Mesenchymal stem cell (in vitro differentiated cells and primary cell): ENCODE results near the gene OIT3.

ENCODE experiments used
- DNase-seq: peaks from one replicate; pipeline ENCODE4 v3.0.0-alpha.2; 2013
- H2AFZ ChIP-seq: one replicate; pipeline ENCODE4 v1.6.1; 2013; ENCODE audit warnings: low read depth, mild to moderate bottlenecking, control low read depth, inconsistent platforms, low read length, moderate library complexity
- H2AK5ac ChIP-seq: 2 replicates; pipeline ENCODE4 v1.6.1; 2013; ENCODE audit warnings: low read length, moderate library complexity, mild to moderate bottlenecking, inconsistent platforms; ENCODE audit not compliant: severe bottlenecking
- H2BK120ac ChIP-seq: one replicate; pipeline ENCODE4 v1.6.1; 2013; ENCODE audit warnings: low read depth, mild to moderate bottlenecking, inconsistent platforms, low read length, moderate library complexity
- H2BK12ac ChIP-seq, 2 experiments: one replicate each; pipeline ENCODE4 v1.6.1; 2013; ENCODE audit warnings: inconsistent platforms in 2 of 2, low read length in 2 of 2, mild to moderate bottlenecking in 2 of 2, moderate library complexity in 2 of 2, control low read depth in 1 of 2
- H2BK15ac ChIP-seq: one replicate; pipeline ENCODE4 v1.6.1; 2013; ENCODE audit warnings: mild to moderate bottlenecking, low read depth, inconsistent platforms; ENCODE audit not compliant: poor library complexity, severe bottlenecking
- H2BK5ac ChIP-seq: 2 replicates; pipeline ENCODE4 v1.6.1; 2013; ENCODE audit warnings: low read depth, mild to moderate bottlenecking, low read length, control low read depth, inconsistent platforms; ENCODE audit not compliant: poor library complexity, severe bottlenecking
- H3K14ac ChIP-seq, 2 experiments: one replicate each; pipeline ENCODE4 v1.6.1; 2013; ENCODE audit warnings: inconsistent platforms in 2 of 2, low read length in 2 of 2, control low read depth in 1 of 2, mild to moderate bottlenecking in 1 of 2, moderate library complexity in 1 of 2
- H3K18ac ChIP-seq, 2 experiments: one replicate each; pipeline ENCODE4 v1.6.1; 2013; ENCODE audit warnings: inconsistent platforms in 2 of 2, low read length in 2 of 2, control low read depth in 1 of 2, low read depth in 1 of 2, mild to moderate bottlenecking in 1 of 2
- H3K23ac ChIP-seq, 2 experiments: one replicate each; pipeline ENCODE4 v1.6.1; 2013; ENCODE audit warnings: inconsistent platforms in 2 of 2, low read length in 2 of 2, mild to moderate bottlenecking in 2 of 2, moderate library complexity in 2 of 2, control low read depth in 1 of 2
- H3K27ac ChIP-seq: 2 replicates; pipeline ENCODE4 v1.5.1; 2013; ENCODE audit warnings: mild to moderate bottlenecking, moderate library complexity, low read length, control low read depth, inconsistent platforms; ENCODE audit not compliant: poor library complexity, severe bottlenecking
- H3K27me3 ChIP-seq, 2 experiments: 2 replicates each; pipeline versions ENCODE4 v1.6.1 to v1.7.0; 2013; ENCODE audit warnings: low read length in 2 of 2, mild to moderate bottlenecking in 2 of 2, moderate library complexity in 2 of 2, control low read depth in 1 of 2, inconsistent platforms in 1 of 2; ENCODE audit not compliant: control insufficient read depth in 1 of 2, insufficient read depth in 1 of 2
- H3K36me3 ChIP-seq, 2 experiments: 2 replicates each; pipeline versions ENCODE4 v1.6.1 to v1.7.0; 2013; ENCODE audit warnings: low read length in 2 of 2, control low read depth in 1 of 2, inconsistent platforms in 1 of 2, low read depth in 1 of 2, mild to moderate bottlenecking in 1 of 2; ENCODE audit not compliant: insufficient read depth in 2 of 2, control insufficient read depth in 1 of 2
- H3K4ac ChIP-seq, 2 experiments: one replicate each; pipeline ENCODE4 v1.6.1; 2013; ENCODE audit warnings: inconsistent platforms in 2 of 2, low read length in 2 of 2, mild to moderate bottlenecking in 2 of 2, moderate library complexity in 2 of 2, control low read depth in 1 of 2, low read depth in 1 of 2
- H3K4me1 ChIP-seq: 2 replicates; pipeline ENCODE4 v1.6.1; 2013; ENCODE audit warnings: low read depth, low read length, control low read depth; ENCODE audit not compliant: control insufficient read depth, insufficient read depth
- H3K4me2 ChIP-seq: 2 replicates; pipeline ENCODE4 v1.6.1; 2013; ENCODE audit warnings: low read length, mild to moderate bottlenecking, inconsistent platforms; ENCODE audit not compliant: poor library complexity, severe bottlenecking
- H3K4me3 ChIP-seq, 2 experiments: 2 replicates each; pipeline versions ENCODE4 v1.5.1 to v1.7.0; 2013; ENCODE audit warnings: low read length in 2 of 2, mild to moderate bottlenecking in 2 of 2, control low read depth in 1 of 2, low read depth in 1 of 2; ENCODE audit not compliant: insufficient read depth in 1 of 2
- H3K79me1 ChIP-seq: replicated peaks from 2 replicates; pipeline ENCODE4 v1.6.1; 2013; ENCODE audit warnings: mild to moderate bottlenecking, control low read depth, low read length, inconsistent platforms; ENCODE audit not compliant: poor library complexity, severe bottlenecking
- H3K9ac ChIP-seq: 2 replicates; pipeline ENCODE4 v1.7.0; 2013; ENCODE audit warnings: mild to moderate bottlenecking, low read length, moderate library complexity
- H3K9me3 ChIP-seq: 2 replicates; pipeline ENCODE4 v1.7.0; 2013; ENCODE audit warnings: mild to moderate bottlenecking, low read length; ENCODE audit not compliant: control insufficient read depth
- H4K8ac ChIP-seq: one replicate; pipeline ENCODE4 v1.6.1; 2013; ENCODE audit warnings: inconsistent platforms, mild to moderate bottlenecking, low read length, moderate library complexity
- H4K91ac ChIP-seq: one replicate; pipeline ENCODE4 v1.6.1; 2013; ENCODE audit warnings: mild to moderate bottlenecking, low read length, inconsistent platforms
- WGBS: methylation state at CpG from one replicate; pipeline ENCODE4 v1.1.7; 2013; ENCODE audit warnings: mixed read lengths; 5-methylcytosine and 5-hydroxymethylcytosine counted together

The OIT3 gene

GRCh38 chr10:72881291-72881690, 12.2 kb upstream of the OIT3 start:
- no peak overlapping the region for H3K4me2 ChIP-seq
- no peak for DNase-seq
- no peak overlapping the region for H3K9ac ChIP-seq
- H3K79me1 ChIP-seq, result no peaks in the 10 kb centered on the region
- peaks cover 7 to 56% of the 10 kb centered on the region in 2 experiments for H3K36me3 ChIP-seq
- no peak overlapping the region for H2BK5ac ChIP-seq
- H3K27ac ChIP-seq, result no peak overlapping the region
- no peak overlapping the region for H2BK15ac ChIP-seq
- H3K4ac ChIP-seq, result no peak overlapping the region
- no peak overlapping the region for H2AK5ac ChIP-seq
- no peak overlapping the region for H4K8ac ChIP-seq
- H3K18ac ChIP-seq, result no peak overlapping the region
- no peaks in the 10 kb centered on the region for H3K4me1 ChIP-seq
- no peak overlapping the region for H2AFZ ChIP-seq
- no peaks in the 10 kb centered on the region for H3K27me3 ChIP-seq
- H2BK12ac ChIP-seq, result no peak overlapping the region
- no peak overlapping the region for H4K91ac ChIP-seq
- no peak overlapping the region for H3K14ac ChIP-seq
- H2BK120ac ChIP-seq, result no peak overlapping the region
- H3K23ac ChIP-seq, result no peak overlapping the region
- H3K4me3 ChIP-seq, result no peak overlapping the region
- peaks cover 16% of the 10 kb centered on the region for H3K9me3 ChIP-seq
- WGBS, result 100% methylated on average over 2 of the region's 2 CpGs

DNA sequence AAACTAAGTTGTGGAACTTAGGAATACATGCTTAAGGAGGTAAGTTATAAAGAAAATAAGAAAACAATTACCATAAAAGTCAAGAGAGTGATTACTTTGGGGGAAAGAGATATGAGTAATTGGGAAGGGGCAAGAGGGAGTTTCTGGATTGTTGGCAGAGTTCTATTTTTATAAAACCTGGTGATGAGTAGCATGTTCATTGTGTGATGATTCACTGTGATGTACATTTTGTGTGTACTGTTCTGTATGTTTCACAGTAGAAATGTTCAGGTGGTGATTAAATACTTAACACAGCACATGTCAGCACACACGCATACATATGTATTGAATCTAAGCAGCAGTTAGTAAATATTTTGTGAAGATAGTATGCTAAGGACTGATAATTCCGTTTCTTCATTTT, 9.7 kb upstream of the OIT3 start:
- Histone ChIP-seq H3K23ac (no peak overlapping the region), H3K79me1 (no peaks in the 10 kb centered on the region), H3K27ac (no peak overlapping the region), H3K14ac (no peak overlapping the region), H2BK5ac (no peak overlapping the region), H3K18ac (no peak overlapping the region), H2BK15ac (no peak overlapping the region), H2AFZ (no peak overlapping the region), H3K9me3 (peaks cover 8% of the 10 kb centered on the region), H3K9ac (no peak overlapping the region), H3K4me2 (no peak overlapping the region), H3K4me1 (no peaks in the 10 kb centered on the region), H4K8ac (no peak overlapping the region), H2AK5ac (no peak overlapping the region), H3K36me3 (peaks cover 7 to 59% of the 10 kb centered on the region in 2 experiments), H3K27me3 (no peaks in the 10 kb centered on the region), H2BK12ac (no peak overlapping the region), H2BK120ac (no peak overlapping the region), H4K91ac (no peak overlapping the region), H3K4me3 (no peak overlapping the region), H3K4ac (no peak overlapping the region)
- 100% methylated on average over 1 of the region's 2 CpGs for WGBS
- DNase-seq, result no peak

DNA sequence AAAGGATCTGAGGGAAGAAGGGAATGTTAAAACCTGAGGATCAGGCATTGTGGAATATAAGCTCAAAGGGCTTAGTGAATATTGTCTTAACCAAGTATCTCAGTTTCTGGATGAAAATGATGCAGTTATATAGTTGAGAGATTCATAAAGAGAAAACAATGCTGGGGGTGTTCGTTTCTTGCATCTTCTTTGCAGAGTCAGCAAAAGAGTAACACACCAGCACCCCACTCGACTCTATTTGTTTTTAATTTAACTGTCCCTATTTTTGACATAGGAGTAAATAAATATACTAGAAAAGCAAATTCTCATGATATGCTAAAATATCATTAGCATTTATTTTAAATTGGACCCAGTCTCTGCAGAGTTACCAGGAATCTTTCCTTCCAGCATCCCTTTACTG, 7.6 kb upstream of the OIT3 start:
- H3K9ac ChIP-seq, result no peak overlapping the region
- H2BK5ac ChIP-seq, result no peak overlapping the region
- no peak overlapping the region for H3K18ac ChIP-seq
- no peak overlapping the region for H4K91ac ChIP-seq
- no peak overlapping the region for H3K4ac ChIP-seq
- no peak overlapping the region for H2AK5ac ChIP-seq
- H2BK12ac ChIP-seq, result no peak overlapping the region
- H3K36me3 ChIP-seq, result peaks cover 5 to 52% of the 10 kb centered on the region in 2 experiments
- H2BK120ac ChIP-seq, result no peak overlapping the region
- no peak overlapping the region for H4K8ac ChIP-seq
- H3K14ac ChIP-seq, result no peak overlapping the region
- H3K79me1 ChIP-seq, result no peaks in the 10 kb centered on the region
- H3K27me3 ChIP-seq, result no peaks in the 10 kb centered on the region
- no peaks in the 10 kb centered on the region for H3K9me3 ChIP-seq
- H2BK15ac ChIP-seq, result no peak overlapping the region
- H3K4me2 ChIP-seq, result no peak overlapping the region
- no peak overlapping the region for H3K4me3 ChIP-seq
- H3K4me1 ChIP-seq, result no peaks in the 10 kb centered on the region
- no CpG with 5 or more reads among the region's 2 CpGs for WGBS
- no peak overlapping the region for H3K27ac ChIP-seq
- no peak for DNase-seq
- H3K23ac ChIP-seq, result no peak overlapping the region
- H2AFZ ChIP-seq, result no peak overlapping the region

- Histone ChIP-seq H3K79me1 (no peaks in the 10 kb centered on the region), H3K9me3 (no peaks in the 10 kb centered on the region), H3K4me1 (no peaks in the 10 kb centered on the region), H3K23ac (no peak overlapping the region), H2AFZ (no peak overlapping the region), H3K36me3 (peaks cover 5 to 52% of the 10 kb centered on the region in 2 experiments), H4K8ac (no peak overlapping the region), H3K4ac (no peak overlapping the region), H2BK15ac (no peak overlapping the region), H3K27ac (no peak overlapping the region), H4K91ac (no peak overlapping the region), H3K9ac (no peak overlapping the region), H2BK120ac (no peak overlapping the region), H3K4me3 (no peak overlapping the region), H2BK5ac (no peak overlapping the region), H2BK12ac (no peak overlapping the region), H3K18ac (no peak overlapping the region), H3K27me3 (no peaks in the 10 kb centered on the region), H3K4me2 (no peak overlapping the region), H2AK5ac (no peak overlapping the region), H3K14ac (no peak overlapping the region)
- no peak for DNase-seq
- WGBS, result no CpG with 5 or more reads among the region's 1 CpG
Observed at GRCh38 chr10:72886621-72887020, 6.9 kb upstream of the OIT3 start.
